Neural progenitor cell (in vitro differentiated cells): ENCODE measurements around the gene FOXO1. TPM values are rescaled to one million over a fixed set of nuclear protein-coding genes. Genes with fewer than 3 reads are reported as not detected.
A peak's percentile ranks its signal among the peaks of the same experiment; 100 is the strongest.

Experiments used
- DNase-seq: peaks from one replicate; pipeline ENCODE4 v3.0.0-alpha.2; 2016; ENCODE audit warnings: low spot score
- H2AFZ ChIP-seq: fragments of 200-600 bp; sonication (generic); replicated peaks from 2 replicates; pipeline ENCODE4 v1.6.1; 2016; ENCODE audit warnings: antibody characterized with exemption
- H3F3A ChIP-seq: fragments of 200-600 bp; sonication (generic); 2 replicates; pipeline ENCODE4 v1.6.1; 2016; ENCODE audit warnings: antibody characterized with exemption, low read depth
- H3K27ac ChIP-seq: fragments of 200-600 bp; sonication (generic); 2 replicates; pipeline ENCODE4 v1.5.1; 2016; ENCODE audit warnings: mild to moderate bottlenecking
- H3K27me3 ChIP-seq: fragments of 200-600 bp; sonication (generic); 2 replicates; pipeline ENCODE4 v1.6.1; 2016; ENCODE audit warnings: mild to moderate bottlenecking, moderate library complexity
- H3K36me3 ChIP-seq: fragments of 200-600 bp; sonication (generic); 2 replicates; pipeline ENCODE4 v1.5.1; 2016
- H3K4me1 ChIP-seq: fragments of 200-600 bp; sonication (generic); 2 replicates; pipeline ENCODE4 v1.6.1; 2016; ENCODE audit warnings: mixed run types
- H3K4me2 ChIP-seq: fragments of 200-600 bp; sonication (generic); 2 replicates; pipeline ENCODE4 v1.6.1; 2016
- H3K4me3 ChIP-seq: fragments of 200-600 bp; sonication (generic); 2 replicates; pipeline ENCODE4 v1.5.1; 2016
- H3K79me2 ChIP-seq: fragments of 200-600 bp; sonication (generic); 2 replicates; pipeline ENCODE4 v1.6.1; 2016; ENCODE audit warnings: low read depth
- H3K9ac ChIP-seq: fragments of 200-600 bp; sonication (generic); 2 replicates; pipeline ENCODE4 v1.6.1; 2016
- H3K9me3 ChIP-seq: fragments of 200-600 bp; sonication (generic); 2 replicates; pipeline ENCODE4 v1.5.1; 2016; ENCODE audit warnings: low read depth
- H4K20me1 ChIP-seq: fragments of 200-600 bp; sonication (generic); 2 replicates; pipeline ENCODE4 v1.6.1; 2016; ENCODE audit warnings: low read depth
- H3K27ac Mint-ChIP-seq: 3 replicates; pipeline ENCODE4 v1.8.0; 2021; ENCODE audit warnings: mixed read lengths
- H3K27me3 Mint-ChIP-seq: 2 replicates; pipeline ENCODE4 v1.8.0; 2022; ENCODE audit warnings: low read depth, mild to moderate bottlenecking, inconsistent platforms, moderate library complexity, mixed read lengths; ENCODE audit not compliant: insufficient read depth
- H3K36me3 Mint-ChIP-seq: 3 replicates; pipeline ENCODE4 v1.8.0; 2021; ENCODE audit warnings: mixed read lengths
- H3K4me1 Mint-ChIP-seq: 3 replicates; pipeline ENCODE4 v1.8.0; 2021; ENCODE audit warnings: mixed read lengths
- H3K4me3 Mint-ChIP-seq: 3 replicates; pipeline ENCODE4 v1.8.0; 2021; ENCODE audit warnings: mild to moderate bottlenecking, moderate library complexity, mixed read lengths
- H3K9me3 Mint-ChIP-seq: 3 replicates; pipeline ENCODE4 v1.8.0; 2020; ENCODE audit warnings: mixed read lengths
- CTCF ChIP-seq: fragments of 200-600 bp; sonication (generic); IDR thresholded peaks from 2 replicates; pipeline ENCODE4 v1.5.1; 2017; ENCODE audit warnings: antibody characterized with exemption, mild to moderate bottlenecking
- EZH2 ChIP-seq: fragments of 200-600 bp; sonication (generic); IDR thresholded peaks from 2 replicates; pipeline ENCODE4 v1.6.1; 2017; ENCODE audit warnings: antibody characterized with exemption, mild to moderate bottlenecking, moderate library complexity
- EZH2phosphoT487 ChIP-seq: fragments of 200-600 bp; sonication (generic); IDR thresholded peaks from 2 replicates; pipeline ENCODE4 v1.6.1; 2017; ENCODE audit warnings: antibody characterized with exemption
- total RNA-seq: library from RNA; depleted of rRNA; stranded (reverse); fragments of >200 nt; gene quantifications from 2 replicates; pipeline ENCODE4 v1.2.3, GENCODE V29; 2015; ENCODE audit warnings: low replicate concordance

FOXO1 gene
- total RNA-seq, 1 donor from 2014 or later, result 3.7 TPM

- H3K4me3 ChIP-seq, result no peak overlapping the region
- H3K9ac ChIP-seq, result no peak overlapping the region
- H3K27me3 ChIP-seq, result no peaks in the 10 kb centered on the region
- no peaks in the 10 kb centered on the region for H3K79me2 ChIP-seq
- TF ChIP-seq CTCF (peak; percentile 81), EZH2phosphoT487 (no peak)
- no peaks in the 10 kb centered on the region for H3K4me1 ChIP-seq
- Mint-ChIP-seq H3K27ac (no peak overlapping the region), H3K36me3 (no peaks in the 10 kb centered on the region), H3K4me1 (peaks cover 14% of the 10 kb centered on the region), H3K27me3 (peaks cover 2% of the 10 kb centered on the region), H3K4me3 (no peak overlapping the region), H3K9me3 (peaks cover 3% of the 10 kb centered on the region)
- H3K36me3 ChIP-seq, result no peaks in the 10 kb centered on the region
- no peak overlapping the region for H3K4me2 ChIP-seq
- DNase-seq, result peak; percentile 73
- no peak overlapping the region for H3K27ac ChIP-seq
- H3K9me3 ChIP-seq, result no peaks in the 10 kb centered on the region
- H4K20me1 ChIP-seq, result no peaks in the 10 kb centered on the region
- no peak overlapping the region for H2AFZ ChIP-seq
- H3F3A ChIP-seq, result peaks cover 15% of the 10 kb centered on the region
Measured at GRCh38 chr13:40682449-40683240, 16.2 kb upstream of the FOXO1 start.

- no peaks in the 10 kb centered on the region for H3K9me3 ChIP-seq
- no peaks in the 10 kb centered on the region for H3K79me2 ChIP-seq
- no peaks in the 10 kb centered on the region for H3K36me3 Mint-ChIP-seq
- H3K36me3 ChIP-seq, result no peaks in the 10 kb centered on the region
- no peak overlapping the region for H3K4me3 ChIP-seq
- H3K27ac Mint-ChIP-seq, result no peak overlapping the region
- no peak overlapping the region for H3K4me2 ChIP-seq
- no peak overlapping the region for H3K9ac ChIP-seq
- H3K4me1 Mint-ChIP-seq, result peaks cover 14% of the 10 kb centered on the region
- H3K27me3 ChIP-seq, result no peaks in the 10 kb centered on the region
- H2AFZ ChIP-seq, result no peak overlapping the region
- peaks cover 3% of the 10 kb centered on the region for H3K9me3 Mint-ChIP-seq
- no peak for DNase-seq
- no peaks in the 10 kb centered on the region for H4K20me1 ChIP-seq
- H3F3A ChIP-seq, result peaks cover 15% of the 10 kb centered on the region
- TF ChIP-seq EZH2, result no peak
- TF ChIP-seq CTCF, result no peak
- TF ChIP-seq EZH2phosphoT487, result no peak
- no peak overlapping the region for H3K27ac ChIP-seq
- H3K4me1 ChIP-seq, result no peaks in the 10 kb centered on the region
- H3K27me3 Mint-ChIP-seq, result peaks cover 2% of the 10 kb centered on the region
- no peak overlapping the region for H3K4me3 Mint-ChIP-seq
Measured at GRCh38 chr13:40681341-40682146, 15.1 kb upstream of the FOXO1 start.

GRCh38 chr13:40680659-40681323, 14.3 kb upstream of the FOXO1 start:
- TF ChIP-seq EZH2 (no peak), CTCF (no peak), EZH2phosphoT487 (no peak)
- Histone ChIP-seq H4K20me1 (no peaks in the 10 kb centered on the region), H3K4me2 (no peak overlapping the region), H2AFZ (no peak overlapping the region), H3K27ac (no peak overlapping the region), H3F3A (peaks cover 15% of the 10 kb centered on the region), H3K9ac (no peak overlapping the region), H3K27me3 (no peaks in the 10 kb centered on the region), H3K36me3 (no peaks in the 10 kb centered on the region), H3K79me2 (no peaks in the 10 kb centered on the region), H3K9me3 (no peaks in the 10 kb centered on the region), H3K4me1 (no peaks in the 10 kb centered on the region), H3K4me3 (no peak overlapping the region)
- Mint-ChIP-seq H3K36me3 (no peaks in the 10 kb centered on the region), H3K27ac (no peak overlapping the region), H3K27me3 (peaks cover 2% of the 10 kb centered on the region), H3K4me3 (no peak overlapping the region), H3K4me1 (peaks cover 14% of the 10 kb centered on the region), H3K9me3 (peaks cover 3% of the 10 kb centered on the region)
- DNase-seq, result no peak
